K562 (cell line): ENCODE results near the gene IL11. TPM values are rescaled to one million over a fixed set of nuclear protein-coding genes. Genes with fewer than 3 reads are reported as not detected.

Experiments
- ARID1B ChIP-seq: fragments of 450-650 bp; IDR thresholded peaks from 2 replicates; pipeline ENCODE4 v1.6.1; 2016; ENCODE audit warnings: antibody characterized with exemption, mild to moderate bottlenecking, inconsistent platforms
- BRD9 ChIP-seq: fragments of 450-650 bp; IDR thresholded peaks from 2 replicates; pipeline ENCODE4 v1.6.1; 2018; ENCODE audit warnings: low read depth; ENCODE audit not compliant: partially characterized antibody
- GABPB2 ChIP-seq: fragments of 250-450 bp; sonication (Bioruptor Pico); conservative IDR thresholded peaks from 2 replicates; pipeline ENCODE4 v1.5.1; 2021; ENCODE audit warnings: mild to moderate bottlenecking
- HDAC6 ChIP-seq: IDR thresholded peaks from 2 replicates; pipeline ENCODE4 v1.6.1; 2012; ENCODE audit warnings: low read depth, mild to moderate bottlenecking, control low read depth, inconsistent platforms, low read length, moderate library complexity
- HNRNPK ChIP-seq: fragments of 200-400 bp; formaldehyde crosslinking; IDR thresholded peaks from one replicate; pipeline ENCODE4 v1.6.1; 2018; ENCODE audit warnings: mild to moderate bottlenecking, low read depth, low read length; ENCODE audit not compliant: poor library complexity, severe bottlenecking
- NCOA6 ChIP-seq: fragments of 450-650 bp; IDR thresholded peaks from 2 replicates; pipeline ENCODE4 v1.6.1; 2017; ENCODE audit warnings: mild to moderate bottlenecking
- RAD21 ChIP-seq, 2 experiments: fragments of 250-450 bp in 1 of 2; fragments of 450-650 bp in 1 of 2; sonication (Bioruptor Pico) in 1 of 2; formaldehyde crosslinking in 1 of 2; IDR thresholded peaks in 1 of 2; conservative IDR thresholded peaks in 1 of 2; 2 replicates each; pipeline versions ENCODE4 v1.4.0 to v1.8.0; 2020 to 2022; ENCODE audit warnings: mild to moderate bottlenecking in 2 of 2, moderate library complexity in 1 of 2
- SMARCE1 ChIP-seq: fragments of 450-650 bp; IDR thresholded peaks from 2 replicates; pipeline ENCODE4 v1.7.1; 2016; ENCODE audit warnings: mild to moderate bottlenecking
- SPI1 ChIP-seq: IDR thresholded peaks from 2 replicates; pipeline ENCODE4 v1.6.1; 2011; ENCODE audit warnings: low read depth, low read length, control low read depth, borderline replicate concordance
- SUPT5H ChIP-seq: fragments of 450-650 bp; IDR thresholded peaks from 2 replicates; pipeline ENCODE4 v1.6.1; 2016
- TCF3 ChIP-seq: sonication (generic); formaldehyde crosslinking; IDR thresholded peaks from 2 replicates; pipeline ENCODE4 v1.4.0; 2020; ENCODE audit warnings: mild to moderate bottlenecking, missing genetic modification reagents
- ZNF134 ChIP-seq: fragments of 250-450 bp; sonication (Bioruptor Pico); conservative IDR thresholded peaks from 2 replicates; pipeline ENCODE4 v1.4.0; 2020
- ZNF263 ChIP-seq: sonication (generic); formaldehyde crosslinking; IDR thresholded peaks from 2 replicates; pipeline ENCODE4 v1.8.0; 2022; ENCODE audit warnings: mild to moderate bottlenecking, missing genetic modification reagents, borderline replicate concordance
- ZNF707 ChIP-seq: fragments of 250-450 bp; sonication (Bioruptor Pico); conservative IDR thresholded peaks from 2 replicates; pipeline ENCODE4 v1.8.0; 2022; ENCODE audit warnings: inconsistent platforms, mild to moderate bottlenecking, moderate library complexity
- polyA plus RNA-seq, 8 experiments: library from polyadenylated mRNA; depleted of rRNA in 4 of 8; stranded (reverse) in 5 of 8; unstranded in 3 of 8; fragments of >200 nt; fragmentation: Nextera tagmentation in 2 of 8; fragmentation: Illumina TruSeq in 1 of 8; extraction: Ambion mirVana in 2 of 8; extraction: Trizol in 1 of 8; gene quantifications; 2 replicates each; pipeline versions ENCODE4 v1.2.1 to v1.2.3, GENCODE V29; 2011 to 2014; ENCODE audit warnings: inconsistent platforms in 1 of 8, missing spikeins in 1 of 8
- total RNA-seq, 7 experiments: library from RNA; depleted of rRNA in 6 of 7; stranded (reverse); fragments of >200 nt in 6 of 7; fragmentation: Illumina TruSeq in 2 of 7; extraction: Trizol in 2 of 7; gene quantifications; 2 replicates each; pipeline versions ENCODE4 v1.2.1 to v1.2.3, GENCODE V29; 2011 to 2021; ENCODE audit warnings: low replicate concordance in 1 of 7
- TF ChIP-seq, protein P1 (sequence below), 2 experiments: fragments of 450-650 bp; formaldehyde crosslinking in 1 of 2; IDR thresholded peaks; 2 replicates each; pipeline versions ENCODE4 v1.4.0 to v1.6.1; 2014 to 2020; ENCODE audit warnings: mild to moderate bottlenecking in 2 of 2, borderline replicate concordance in 1 of 2, low read depth in 1 of 2
- TF ChIP-seq, protein P2 (sequence below): fragments of 450-650 bp; formaldehyde crosslinking; IDR thresholded peaks from 2 replicates; pipeline ENCODE4 v1.4.0; 2022; ENCODE audit warnings: mild to moderate bottlenecking, moderate library complexity
- TF ChIP-seq, protein P3 (sequence below), 2 experiments: fragments of 450-650 bp; IDR thresholded peaks; 2 replicates each; pipeline ENCODE4 v1.6.1; 2016
- TF ChIP-seq, protein P4 (sequence below): sonication (generic); formaldehyde crosslinking; IDR thresholded peaks from 2 replicates; pipeline ENCODE4 v1.8.0; 2022; ENCODE audit warnings: mild to moderate bottlenecking, low read depth, missing genetic modification reagents

Gene IL11
- total and polyA plus RNA-seq, 9 of the 15 experiments (the other 6 are each of a cell fraction or from before 2014, with no cell fraction given) = 0.04 to 0.42 (median 0.06) TPM; not detected in 6

DNA sequence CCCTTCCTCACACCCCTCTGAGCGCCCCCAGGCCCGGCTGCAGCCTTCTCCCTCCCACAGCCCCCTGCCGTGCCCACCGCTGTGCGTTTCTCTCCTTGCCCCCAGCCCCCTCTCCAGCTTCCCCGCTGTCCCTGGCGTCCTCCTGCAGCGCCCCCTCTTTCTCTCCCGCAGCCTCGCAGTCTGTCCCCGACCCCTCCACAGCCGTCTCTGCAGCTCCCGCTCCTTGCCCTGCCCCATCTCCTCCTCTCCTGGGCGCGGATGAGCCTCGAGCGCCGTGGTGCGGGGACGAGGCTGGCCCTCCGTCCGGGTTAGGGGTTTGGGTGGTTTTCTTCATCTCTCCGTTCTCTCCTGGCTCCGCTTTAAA lies 29.5 kb downstream of the IL11 start (continued):
- TF ChIP-seq, protein P1, sequence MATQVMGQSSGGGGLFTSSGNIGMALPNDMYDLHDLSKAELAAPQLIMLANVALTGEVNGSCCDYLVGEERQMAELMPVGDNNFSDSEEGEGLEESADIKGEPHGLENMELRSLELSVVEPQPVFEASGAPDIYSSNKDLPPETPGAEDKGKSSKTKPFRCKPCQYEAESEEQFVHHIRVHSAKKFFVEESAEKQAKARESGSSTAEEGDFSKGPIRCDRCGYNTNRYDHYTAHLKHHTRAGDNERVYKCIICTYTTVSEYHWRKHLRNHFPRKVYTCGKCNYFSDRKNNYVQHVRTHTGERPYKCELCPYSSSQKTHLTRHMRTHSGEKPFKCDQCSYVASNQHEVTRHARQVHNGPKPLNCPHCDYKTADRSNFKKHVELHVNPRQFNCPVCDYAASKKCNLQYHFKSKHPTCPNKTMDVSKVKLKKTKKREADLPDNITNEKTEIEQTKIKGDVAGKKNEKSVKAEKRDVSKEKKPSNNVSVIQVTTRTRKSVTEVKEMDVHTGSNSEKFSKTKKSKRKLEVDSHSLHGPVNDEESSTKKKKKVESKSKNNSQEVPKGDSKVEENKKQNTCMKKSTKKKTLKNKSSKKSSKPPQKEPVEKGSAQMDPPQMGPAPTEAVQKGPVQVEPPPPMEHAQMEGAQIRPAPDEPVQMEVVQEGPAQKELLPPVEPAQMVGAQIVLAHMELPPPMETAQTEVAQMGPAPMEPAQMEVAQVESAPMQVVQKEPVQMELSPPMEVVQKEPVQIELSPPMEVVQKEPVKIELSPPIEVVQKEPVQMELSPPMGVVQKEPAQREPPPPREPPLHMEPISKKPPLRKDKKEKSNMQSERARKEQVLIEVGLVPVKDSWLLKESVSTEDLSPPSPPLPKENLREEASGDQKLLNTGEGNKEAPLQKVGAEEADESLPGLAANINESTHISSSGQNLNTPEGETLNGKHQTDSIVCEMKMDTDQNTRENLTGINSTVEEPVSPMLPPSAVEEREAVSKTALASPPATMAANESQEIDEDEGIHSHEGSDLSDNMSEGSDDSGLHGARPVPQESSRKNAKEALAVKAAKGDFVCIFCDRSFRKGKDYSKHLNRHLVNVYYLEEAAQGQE (IDR thresholded peaks at IDR 0.05; ENCODE audit: borderline replicate concordance) = peak; percentile 7; the same call in 1 of the 2 replicates
- TF ChIP-seq, protein P1 (CRISPR knock-in tag; IDR thresholded peaks at IDR 0.05; ENCODE audit: low read depth) = no peak
- TF ChIP-seq SUPT5H = peak; percentile 19; the same call in 1 of the 2 replicates
- no peak for TF ChIP-seq ZNF707
- TF ChIP-seq ARID1B = 0 out of 2 replicates have a peak, but pooled peaks have one; percentile 10
- no peak for TF ChIP-seq GABPB2
- no peak for TF ChIP-seq ZNF134 (CRISPR knock-in tag)
- TF ChIP-seq, protein P2, sequence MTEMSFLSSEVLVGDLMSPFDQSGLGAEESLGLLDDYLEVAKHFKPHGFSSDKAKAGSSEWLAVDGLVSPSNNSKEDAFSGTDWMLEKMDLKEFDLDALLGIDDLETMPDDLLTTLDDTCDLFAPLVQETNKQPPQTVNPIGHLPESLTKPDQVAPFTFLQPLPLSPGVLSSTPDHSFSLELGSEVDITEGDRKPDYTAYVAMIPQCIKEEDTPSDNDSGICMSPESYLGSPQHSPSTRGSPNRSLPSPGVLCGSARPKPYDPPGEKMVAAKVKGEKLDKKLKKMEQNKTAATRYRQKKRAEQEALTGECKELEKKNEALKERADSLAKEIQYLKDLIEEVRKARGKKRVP = no peak
- TF ChIP-seq RAD21 (CRISPR knock-in tag; conservative IDR thresholded peaks at IDR 0.05 in 1 of 2, IDR thresholded peaks at IDR 0.05 in 1 of 2) = peak in 1 of 2 experiments; percentile 20; a peak in 1 of 4 replicates
- peak; percentile 59 for TF ChIP-seq BRD9
- TF ChIP-seq, protein P3, sequence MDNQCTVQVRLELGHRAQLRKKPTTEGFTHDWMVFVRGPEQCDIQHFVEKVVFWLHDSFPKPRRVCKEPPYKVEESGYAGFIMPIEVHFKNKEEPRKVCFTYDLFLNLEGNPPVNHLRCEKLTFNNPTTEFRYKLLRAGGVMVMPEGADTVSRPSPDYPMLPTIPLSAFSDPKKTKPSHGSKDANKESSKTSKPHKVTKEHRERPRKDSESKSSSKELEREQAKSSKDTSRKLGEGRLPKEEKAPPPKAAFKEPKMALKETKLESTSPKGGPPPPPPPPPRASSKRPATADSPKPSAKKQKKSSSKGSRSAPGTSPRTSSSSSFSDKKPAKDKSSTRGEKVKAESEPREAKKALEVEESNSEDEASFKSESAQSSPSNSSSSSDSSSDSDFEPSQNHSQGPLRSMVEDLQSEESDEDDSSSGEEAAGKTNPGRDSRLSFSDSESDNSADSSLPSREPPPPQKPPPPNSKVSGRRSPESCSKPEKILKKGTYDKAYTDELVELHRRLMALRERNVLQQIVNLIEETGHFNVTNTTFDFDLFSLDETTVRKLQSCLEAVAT (IDR thresholded peaks at IDR 0.05) = peak; percentile 57 to 59; a peak in 3 of 4 replicates
- no peak for TF ChIP-seq HDAC6
- TF ChIP-seq HNRNPK = no peak
- no peak for TF ChIP-seq SPI1
- TF ChIP-seq, protein P4, sequence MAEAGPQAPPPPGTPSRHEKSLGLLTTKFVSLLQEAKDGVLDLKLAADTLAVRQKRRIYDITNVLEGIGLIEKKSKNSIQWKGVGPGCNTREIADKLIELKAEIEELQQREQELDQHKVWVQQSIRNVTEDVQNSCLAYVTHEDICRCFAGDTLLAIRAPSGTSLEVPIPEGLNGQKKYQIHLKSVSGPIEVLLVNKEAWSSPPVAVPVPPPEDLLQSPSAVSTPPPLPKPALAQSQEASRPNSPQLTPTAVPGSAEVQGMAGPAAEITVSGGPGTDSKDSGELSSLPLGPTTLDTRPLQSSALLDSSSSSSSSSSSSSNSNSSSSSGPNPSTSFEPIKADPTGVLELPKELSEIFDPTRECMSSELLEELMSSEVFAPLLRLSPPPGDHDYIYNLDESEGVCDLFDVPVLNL (CRISPR knock-in tag) = no peak
- TF ChIP-seq SMARCE1 = peak; percentile 12; the same call in 1 of the 2 replicates
- peak; percentile 43 for TF ChIP-seq ZNF263
- no peak for TF ChIP-seq TCF3
- no peak for TF ChIP-seq NCOA6
